HG03060 (cell line): ENCODE measurements around the gene ATP12A.

Experiments used
- ATAC-seq: cut with Tn5 transposase; IDR thresholded peaks from one replicate; pipeline ENCODE4 v1.9.1; 2021; ENCODE audit warnings: low read depth, moderate number of reproducible peaks; ENCODE audit not compliant: unreplicated experiment

The ATP12A gene

GRCh38 chr13:24680258-24680920, at the start of gene ATP12A:
ATP12A (plus strand) TSS chr13:24680408; CDS start chr13:24680744, 336 bp downstream.
- ATAC-seq = no peak

GRCh38 chr13:24630851-24631620, 49.2 kb upstream of the ATP12A start:
- ATAC-seq = no peak

- no peak for ATAC-seq
Observed at GRCh38 chr13:24631922-24632321, 48.3 kb upstream of the ATP12A start.

GRCh38 chr13:24632382-24633121, 47.7 kb upstream of the ATP12A start:
- no peak for ATAC-seq

- no peak for ATAC-seq
Observed at GRCh38 chr13:24636776-24637175, 43.4 kb upstream of the ATP12A start.

GRCh38 chr13:24638096-24638495, 42.1 kb upstream of the ATP12A start:
- no peak for ATAC-seq

- ATAC-seq = no peak
Observed at GRCh38 chr13:24640752-24641151, 39.5 kb upstream of the ATP12A start.

- ATAC-seq = no peak
Observed at GRCh38 chr13:24642219-24642618, 38.0 kb upstream of the ATP12A start.

GRCh38 chr13:24644036-24644435, 36.2 kb upstream of the ATP12A start:
- no peak for ATAC-seq

GRCh38 chr13:24648271-24648670, 31.9 kb upstream of the ATP12A start:
- no peak for ATAC-seq

GRCh38 chr13:24648983-24649687, 31.1 kb upstream of the ATP12A start:
- no peak for ATAC-seq

GRCh38 chr13:24649688-24650043, 30.5 kb upstream of the ATP12A start:
- ATAC-seq = no peak

- no peak for ATAC-seq
Observed at GRCh38 chr13:24650161-24650560, 30.0 kb upstream of the ATP12A start.

GRCh38 chr13:24651718-24652345, 28.4 kb upstream of the ATP12A start:
- no peak for ATAC-seq

- ATAC-seq = no peak
Observed at GRCh38 chr13:24652359-24652758, 27.8 kb upstream of the ATP12A start.

- ATAC-seq = no peak
Observed at GRCh38 chr13:24654741-24655140, 25.5 kb upstream of the ATP12A start.

GRCh38 chr13:24659239-24659638, 21.0 kb upstream of the ATP12A start:
- ATAC-seq = no peak

GRCh38 chr13:24660023-24660741, 20.0 kb upstream of the ATP12A start:
- ATAC-seq = no peak

- ATAC-seq = no peak
Observed at GRCh38 chr13:24661713-24662112, 18.5 kb upstream of the ATP12A start.
